Measurements from ENCODE around the gene SLC35A2.

DNA sequence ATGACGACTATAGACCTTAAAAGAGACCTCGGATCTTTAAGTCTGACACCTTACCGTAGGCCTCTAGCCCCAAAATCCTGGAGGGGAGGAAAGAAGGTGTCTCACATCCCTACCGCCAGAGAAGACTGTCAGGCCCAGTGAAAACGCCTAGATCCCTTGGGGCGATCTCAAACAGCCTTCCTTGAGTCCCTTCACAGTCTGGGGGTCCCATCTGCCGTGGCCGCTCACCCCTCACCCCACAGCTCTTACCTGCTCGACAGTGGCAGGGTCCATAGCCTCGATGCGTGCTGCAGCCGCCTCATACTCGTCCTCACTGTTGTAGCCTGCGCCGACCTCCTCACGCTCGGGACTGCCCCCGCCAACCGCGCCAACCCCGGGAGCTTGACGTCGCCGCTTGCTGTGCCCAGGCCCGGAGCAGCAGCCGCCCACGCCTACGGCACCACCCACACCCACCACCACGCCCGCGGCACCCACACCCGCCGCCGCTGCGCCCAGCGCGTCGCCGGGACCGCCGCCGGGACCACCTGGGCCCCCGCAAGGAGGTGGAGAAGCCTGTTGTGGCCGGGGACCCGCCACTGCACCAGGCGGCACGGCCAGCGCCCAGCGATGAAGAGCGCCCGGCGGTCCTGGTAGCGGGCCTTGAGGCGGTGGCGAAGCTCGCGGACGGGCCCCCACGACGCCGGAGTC lies 45.4 kb upstream of the SLC35A2 start:
- TF ChIP-seq CTCF (IDR thresholded peaks at IDR 0.05): no peak
- no peak for TF ChIP-seq POLR2A (IDR thresholded peaks at IDR 0.05)
